CD4-positive, alpha-beta T cell treated with Interleukin-6 for 4 hours (primary cell): ENCODE results near the gene CAPN12.

Experiments used
- DNase-seq: peaks from one replicate; pipeline ENCODE4 v3.0.0-alpha.2; 2020; ENCODE audit warnings: mixed read lengths

Gene CAPN12

DNA sequence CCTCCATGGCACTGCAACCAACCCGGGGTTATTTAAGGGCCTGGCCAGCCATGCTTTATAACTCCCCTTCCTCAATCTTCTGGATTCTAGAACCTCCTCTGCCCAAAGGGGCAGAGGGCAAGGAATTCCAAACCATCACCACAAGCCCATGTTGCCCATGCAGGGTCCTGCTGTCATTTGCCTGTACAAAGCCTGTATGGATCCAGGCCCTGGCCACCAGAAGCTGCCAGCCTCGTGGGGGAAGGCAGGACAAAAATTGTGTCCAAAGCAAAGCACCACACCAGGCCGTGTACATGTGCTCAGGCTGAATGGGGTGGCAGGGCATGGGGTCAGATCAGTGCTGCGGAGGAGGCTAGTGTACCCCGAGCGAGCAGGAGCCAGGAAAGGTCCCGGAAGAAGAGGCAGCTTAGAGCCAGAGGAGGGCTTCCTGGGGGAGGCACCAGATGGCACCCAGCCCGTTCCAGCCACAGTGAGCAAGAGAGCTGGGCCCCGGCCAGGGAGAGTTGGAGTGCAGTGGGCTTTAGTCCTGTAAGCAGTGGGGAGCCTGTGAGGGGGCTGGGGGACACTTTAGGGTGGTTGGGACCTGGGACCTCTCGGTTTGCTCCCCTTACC is 35.8 kb downstream of the CAPN12 start:
- no peak for DNase-seq

DNA sequence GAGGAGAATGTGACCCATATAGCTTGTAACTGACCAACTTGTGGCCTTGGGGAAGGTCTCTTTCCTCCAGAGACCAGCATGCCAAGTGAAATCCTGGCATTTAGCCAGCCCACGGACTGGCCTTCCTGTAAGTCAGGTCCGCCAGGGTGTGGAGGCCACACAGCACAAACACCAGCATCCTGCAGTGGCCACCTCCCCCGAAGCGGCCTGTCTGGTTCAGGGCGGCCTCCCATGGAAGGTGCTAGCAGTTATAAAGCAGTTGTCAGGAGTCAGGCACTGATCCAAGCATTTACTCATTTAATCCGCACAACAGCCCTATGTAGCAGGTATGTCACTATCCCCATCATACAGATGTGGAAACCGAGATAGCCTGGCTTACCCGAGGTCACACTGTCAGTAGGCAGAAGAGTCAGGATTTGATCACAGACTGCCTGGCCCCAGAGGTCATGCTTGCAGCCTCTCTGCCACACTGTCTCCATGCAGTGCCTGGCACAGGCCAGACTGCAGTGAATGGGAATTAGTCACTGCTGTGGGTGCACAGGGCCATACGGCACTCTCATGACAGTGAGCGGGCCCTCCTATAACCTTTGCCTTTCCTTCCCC is 36.7 kb downstream of the CAPN12 start:
- no peak for DNase-seq

- no peak for DNase-seq
These were observed 37.3 kb downstream of the CAPN12 start for GRCh38 chr19:38706792-38707511.

DNA sequence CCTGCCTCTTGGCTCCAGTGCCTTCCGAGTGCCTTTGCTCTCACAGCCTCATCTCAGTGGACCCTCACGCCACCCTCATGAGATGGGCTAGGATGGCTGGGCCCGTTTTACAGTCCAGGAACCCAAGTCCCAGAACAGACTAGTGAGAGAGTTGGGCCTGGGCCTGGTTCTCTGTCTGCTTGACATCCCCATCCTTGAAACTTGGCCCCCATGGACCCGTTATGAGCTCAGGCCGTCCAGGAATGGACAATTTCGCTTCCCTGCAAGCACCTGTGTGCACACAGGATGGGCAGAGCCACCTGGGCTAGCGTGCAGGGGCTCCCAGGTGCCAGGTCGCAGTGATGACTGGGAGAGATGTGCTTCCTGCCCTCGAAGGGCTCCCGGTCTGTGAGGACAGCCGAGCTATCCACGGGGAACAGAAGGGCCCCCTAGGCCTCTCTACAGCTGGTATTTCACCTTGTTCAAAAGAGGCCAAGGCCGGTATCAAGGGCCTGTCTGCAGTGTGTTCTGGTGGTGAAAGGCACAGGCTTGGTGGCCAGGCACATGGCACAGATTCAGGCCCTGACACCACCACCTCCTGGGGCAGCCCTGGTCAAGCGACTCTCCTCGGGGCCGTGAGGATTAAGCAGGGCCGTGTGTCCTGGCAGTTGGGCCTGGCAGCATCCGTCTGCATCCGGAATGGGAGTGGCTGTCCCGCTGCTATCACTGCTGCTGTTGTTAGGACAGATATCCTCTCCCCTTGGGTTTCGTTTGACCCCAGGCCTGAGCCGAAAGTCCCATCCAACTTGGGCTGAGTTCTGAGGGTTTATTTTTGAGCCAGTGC is 38.9 kb downstream of the CAPN12 start:
- no peak for DNase-seq

DNA sequence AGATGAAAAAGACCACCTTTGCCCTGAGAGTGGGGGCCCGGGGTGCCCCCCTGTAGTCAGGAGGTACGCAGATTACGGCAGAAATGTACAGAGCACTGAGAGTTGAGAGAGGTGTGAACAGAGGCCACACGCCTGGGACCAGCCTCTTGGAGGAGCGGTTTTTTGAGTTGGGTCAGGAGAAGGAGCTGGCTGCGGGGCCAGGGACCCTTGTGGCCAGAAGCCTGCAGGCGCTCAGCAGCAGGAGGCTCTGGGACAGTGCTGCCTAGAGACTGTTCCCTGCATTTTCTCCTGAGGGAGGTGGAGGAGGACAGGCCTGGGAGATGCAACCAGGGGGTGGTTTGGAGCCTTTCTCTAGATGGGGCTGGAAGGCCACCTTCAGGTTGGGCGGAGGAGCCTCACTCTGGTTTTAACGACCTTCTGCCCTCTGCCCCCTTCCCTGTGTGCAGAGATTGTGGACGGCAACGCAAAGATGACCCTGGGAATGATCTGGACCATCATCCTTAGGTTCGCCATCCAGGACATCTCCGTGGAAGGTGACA is 39.7 kb downstream of the CAPN12 start:
- DNase-seq = no peak

- DNase-seq = no peak
These were observed 40.8 kb downstream of the CAPN12 start for GRCh38 chr19:38703509-38703908.

GRCh38 chr19:38702278-38702677 is 42.0 kb downstream of the CAPN12 start:
- DNase-seq = no peak

GRCh38 chr19:38701455-38702063 is 42.7 kb downstream of the CAPN12 start:
- no peak for DNase-seq

DNA sequence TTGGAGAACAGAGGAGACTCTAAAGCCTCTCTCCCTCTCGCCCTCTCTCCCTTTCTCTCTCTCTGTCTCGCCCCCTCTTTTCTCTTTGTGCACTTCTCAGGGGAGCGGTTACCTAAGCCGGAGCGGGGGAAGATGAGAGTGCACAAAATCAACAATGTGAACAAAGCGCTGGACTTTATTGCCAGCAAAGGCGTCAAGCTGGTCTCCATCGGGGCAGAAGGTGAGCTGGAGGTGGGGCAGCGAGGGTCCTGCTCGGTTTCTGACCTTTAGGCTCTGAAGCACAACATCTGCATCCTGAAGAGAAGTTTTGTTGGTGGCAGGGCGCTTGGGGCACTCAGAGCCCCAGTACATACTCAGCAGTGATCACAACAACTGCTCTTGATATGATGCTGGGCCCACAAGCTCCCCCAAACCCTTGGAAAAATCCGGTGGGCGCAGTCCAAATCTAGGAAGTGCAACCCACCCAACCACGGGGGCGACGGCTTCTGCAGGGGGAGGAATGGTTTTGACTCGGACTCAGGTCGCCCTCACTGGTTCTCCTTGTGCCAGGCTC is 43.3 kb downstream of the CAPN12 start:
- no peak for DNase-seq

DNA sequence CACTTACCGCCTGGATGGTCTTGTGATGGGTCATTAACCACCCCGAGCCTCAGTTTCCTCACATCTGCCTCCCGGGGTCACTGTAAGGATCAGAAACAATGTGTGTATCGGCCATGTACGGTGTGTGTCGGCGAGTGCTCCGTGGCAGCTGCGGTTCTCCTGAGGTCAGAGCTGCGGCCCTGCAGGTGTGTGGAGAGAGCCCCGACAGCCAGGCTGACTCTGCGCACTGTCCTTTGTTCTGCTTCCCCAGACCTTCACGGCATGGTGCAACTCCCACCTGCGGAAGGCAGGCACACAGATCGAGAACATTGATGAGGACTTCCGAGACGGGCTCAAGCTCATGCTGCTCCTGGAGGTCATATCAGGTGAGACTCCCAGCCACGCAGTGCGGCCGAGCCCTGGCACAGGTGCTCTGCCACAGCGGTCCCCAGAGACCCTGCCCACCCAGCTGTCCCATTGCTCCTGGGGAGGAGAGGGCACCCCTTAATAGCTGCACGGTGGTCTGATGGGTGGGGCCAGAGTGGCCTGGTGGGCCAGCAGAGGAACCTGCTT is 43.8 kb downstream of the CAPN12 start:
- DNase-seq = no peak

GRCh38 chr19:38699647-38700349 is 44.5 kb downstream of the CAPN12 start:
- DNase-seq = no peak

DNA sequence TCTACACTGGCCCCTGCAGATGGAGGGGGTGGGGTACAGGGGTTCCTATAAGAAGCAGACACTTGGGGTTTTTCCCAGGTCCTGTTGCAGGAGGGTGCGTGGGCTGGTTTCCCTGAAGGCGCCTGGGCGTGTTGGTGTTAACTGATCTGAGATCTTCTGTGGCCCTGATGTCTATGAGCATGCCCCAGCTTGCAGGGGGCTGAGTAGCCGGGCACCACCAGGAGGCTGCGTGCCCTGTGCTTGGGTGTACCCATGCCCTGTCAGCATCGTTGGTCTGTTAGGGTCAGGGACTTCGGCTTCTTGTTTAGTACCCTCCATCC is 45.3 kb downstream of the CAPN12 start:
- no peak for DNase-seq

GRCh38 chr19:38698225-38699026 is 45.8 kb downstream of the CAPN12 start:
- no peak for DNase-seq

DNA sequence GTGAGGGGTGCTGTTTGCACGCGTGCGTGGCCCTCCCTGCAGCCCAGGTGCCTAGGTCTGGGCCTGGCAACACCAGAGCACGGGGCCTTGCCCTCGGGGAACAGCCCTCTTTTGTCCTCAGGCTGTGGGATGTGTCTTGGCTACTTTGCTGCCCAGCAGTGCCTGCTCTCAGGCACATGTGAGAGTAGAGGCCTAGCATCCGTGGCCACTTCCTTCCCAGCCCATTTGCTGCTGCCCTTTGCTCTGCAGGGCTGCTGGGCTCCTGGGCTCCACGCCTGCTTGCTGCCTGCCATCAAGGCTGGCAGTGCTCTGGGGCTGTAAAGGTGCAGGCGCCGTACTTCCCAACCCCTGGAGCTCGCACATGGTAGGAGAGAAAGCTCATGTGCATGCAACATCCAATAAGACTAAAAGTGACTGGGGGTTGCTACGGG is 46.6 kb downstream of the CAPN12 start:
- DNase-seq = no peak

GRCh38 chr19:38697197-38697596 is 47.1 kb downstream of the CAPN12 start:
- no peak for DNase-seq

DNA sequence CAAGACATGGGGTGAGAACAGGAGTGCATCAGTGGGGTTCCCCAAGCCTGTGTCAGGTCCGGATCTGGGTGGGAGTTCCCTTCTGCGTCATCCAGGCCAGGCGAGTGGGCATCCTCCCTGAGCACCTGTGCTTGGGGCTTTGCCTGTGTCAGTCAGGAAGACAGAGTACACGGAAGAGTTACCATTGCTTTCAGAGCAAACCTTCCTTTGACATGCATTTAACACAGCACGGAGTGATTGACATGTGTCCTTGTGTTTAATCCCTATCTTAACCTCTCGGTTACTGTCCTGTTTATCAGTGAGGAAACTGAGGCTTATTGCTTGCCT is 47.6 kb downstream of the CAPN12 start:
- no peak for DNase-seq

DNA sequence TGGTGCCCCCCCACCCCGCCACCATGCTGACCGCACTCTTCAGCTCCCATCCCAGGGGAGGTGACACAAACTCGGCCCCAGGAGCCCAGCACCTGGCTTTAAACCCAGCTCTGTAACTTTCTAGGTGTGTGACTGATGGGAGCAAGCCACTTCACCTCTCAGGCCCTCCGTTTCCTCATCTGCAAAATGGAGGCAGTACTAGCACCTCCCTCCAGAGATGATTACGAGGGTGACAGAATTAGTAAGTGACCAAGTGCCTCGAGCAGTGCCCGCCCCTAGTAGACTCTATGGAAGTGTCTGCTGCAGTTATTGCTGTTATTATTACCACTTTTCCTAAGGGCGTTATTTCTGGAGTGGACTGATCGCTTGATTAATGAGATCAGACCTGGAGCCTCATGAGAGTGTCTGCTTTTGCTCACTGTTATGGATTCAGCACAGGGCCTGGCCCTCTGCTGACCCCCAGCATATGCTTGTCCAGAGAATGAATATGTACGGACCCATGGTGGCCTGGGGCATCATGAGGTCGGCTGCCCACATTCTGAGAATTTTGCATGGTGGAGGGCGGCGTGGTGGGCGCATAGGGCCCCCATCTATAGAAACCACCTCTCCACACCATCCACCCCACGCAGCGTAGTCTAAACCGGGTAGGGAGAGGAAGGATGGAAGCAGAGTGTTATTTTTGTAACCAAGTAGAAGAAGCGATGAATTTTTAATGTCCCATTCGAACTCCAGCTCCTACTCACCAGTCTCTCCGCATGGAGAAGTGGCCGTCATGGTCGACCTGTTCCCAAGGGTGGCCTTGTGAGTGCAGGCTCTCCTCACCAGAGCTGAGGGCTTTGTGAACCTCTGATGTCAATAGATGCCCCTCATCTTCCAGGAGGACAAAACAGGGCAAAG is 48.2 kb downstream of the CAPN12 start:
- no peak for DNase-seq

GRCh38 chr19:38695317-38695683 is 49.0 kb downstream of the CAPN12 start:
- DNase-seq = no peak

DNA sequence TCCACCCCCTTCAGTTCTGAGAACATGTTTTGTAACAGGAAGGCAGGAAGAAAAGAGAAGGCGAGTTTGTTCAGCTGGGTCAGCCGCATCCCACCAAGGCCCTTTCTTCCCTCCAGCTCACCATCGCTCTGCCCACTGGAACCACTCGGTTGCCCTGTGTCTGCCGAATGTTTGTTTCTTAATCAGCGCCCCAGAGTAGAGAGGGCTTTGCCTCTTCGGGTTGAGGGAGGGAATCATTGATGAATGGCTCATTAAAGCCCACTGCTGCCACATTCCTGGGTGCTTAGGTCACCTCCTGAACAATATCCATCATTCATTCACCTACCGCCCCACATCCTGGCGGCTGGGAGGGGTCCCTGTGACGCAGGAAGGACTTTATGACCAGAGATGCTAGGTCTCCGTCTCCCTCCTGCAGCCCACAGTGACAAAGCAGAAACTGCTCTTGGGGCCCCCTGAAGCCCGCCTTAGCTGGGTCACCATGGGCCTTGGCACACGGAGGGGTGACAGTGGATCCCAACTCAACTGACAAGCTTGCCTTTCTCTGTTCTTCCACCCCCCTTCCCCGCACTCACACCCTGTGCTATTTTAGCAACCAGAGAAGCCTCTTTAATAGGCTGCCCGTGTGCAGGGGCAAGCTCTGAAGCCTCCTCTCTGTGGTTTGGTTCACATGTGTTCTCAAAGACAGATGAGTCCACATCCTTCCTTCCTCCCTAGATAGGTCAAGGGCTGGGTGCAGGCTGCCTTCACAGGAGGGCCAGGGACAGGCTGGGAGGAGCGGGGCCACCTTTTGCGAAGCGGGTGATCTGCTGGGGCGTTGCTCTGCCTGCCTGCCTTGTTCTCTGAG is 50.7 kb downstream of the CAPN12 start:
- DNase-seq = peak; percentile 59
